Upper lobe of left lung (tissue), 6 donors: ENCODE results near the gene FTO. TPM values are rescaled to one million over a fixed set of nuclear protein-coding genes. Genes with fewer than 3 reads are reported as not detected.

Source experiments
- ATAC-seq, 2 donors: fragments of 200-7000 bp; cut with Tn5 transposase; one replicate each; pipeline ENCODE4 v1.9.1; 2022; ENCODE audit warnings: mild to moderate bottlenecking in 2 of 2, moderate library complexity in 2 of 2; ENCODE audit not compliant: low FRiP score in 2 of 2
- DNase-seq, 2 donors: peaks; one replicate each; pipeline ENCODE4 v3.0.0-alpha.2; 2019 to 2020
- H3K27ac ChIP-seq, 4 donors: fragments of 200-600 bp; sonication (generic); one replicate each; pipeline ENCODE4 v1.5.1; 2016 to 2019
- H3K27me3 ChIP-seq, 4 donors: fragments of 200-600 bp; sonication (generic); one replicate each; pipeline ENCODE4 v1.5.1; 2017 to 2019
- H3K36me3 ChIP-seq, 4 donors: fragments of 200-600 bp; sonication (generic); one replicate each; pipeline ENCODE4 v1.5.1; 2016 to 2019
- H3K4me1 ChIP-seq, 4 donors: fragments of 200-600 bp; sonication (generic); one replicate each; pipeline ENCODE4 v1.5.1; 2018 to 2019
- H3K4me3 ChIP-seq, 4 donors: fragments of 200-600 bp; sonication (generic); one replicate each; pipeline ENCODE4 v1.5.1; 2017 to 2019; ENCODE audit warnings: mild to moderate bottlenecking in 2 of 4, moderate library complexity in 1 of 4
- H3K9me3 ChIP-seq, 4 donors: fragments of 200-600 bp; sonication (generic); one replicate each; pipeline ENCODE4 v1.5.1; 2018 to 2019
- EP300 ChIP-seq, 4 donors: sonication (generic); formaldehyde crosslinking; IDR thresholded peaks; one replicate each; pipeline ENCODE4 v1.5.1; 2017; ENCODE audit warnings: antibody characterized with exemption in 4 of 4, control low read depth in 2 of 4
- POLR2A ChIP-seq, 4 donors: fragments of 450-650 bp; IDR thresholded peaks; one replicate each; pipeline ENCODE4 v1.5.1; 2016 to 2017; ENCODE audit warnings: antibody characterized with exemption in 4 of 4, mild to moderate bottlenecking in 2 of 4
- POLR2AphosphoS5 ChIP-seq, 2 donors: sonication (generic); formaldehyde crosslinking; IDR thresholded peaks; one replicate each; pipeline ENCODE4 v1.5.1; 2017; ENCODE audit warnings: antibody characterized with exemption in 2 of 2
- WGBS, 2 donors: methylation state at CpG; one replicate each; pipeline ENCODE4 v1.1.5; 2017 to 2018; 5-methylcytosine and 5-hydroxymethylcytosine counted together
- total RNA-seq, 6 donors: library from RNA; depleted of rRNA in 4 of 6; stranded (reverse); fragments of >200 nt in 4 of 6; gene quantifications; one replicate each; pipeline versions ENCODE4 v1.1.0 to v1.2.1, GENCODE V29; 2016 to 2021
- TF ChIP-seq, protein P1 (sequence below), 6 experiments: fragments of 450-650 bp in 4 of 6; fragments of 200-600 bp in 2 of 6; sonication (generic) in 2 of 6; IDR thresholded peaks; one replicate each; pipeline ENCODE4 v1.5.1; 2016 to 2019; ENCODE audit warnings: antibody characterized with exemption in 6 of 6
- donor health status: DM: no; HTN: no; CAD: no; lungs with moderate emphysema.
- donor health status: DM: no; HTN: yes; CAD: no; lungs with severe emphysema.

FTO gene
- total RNA-seq, 6 donors from 2014 or later: 62.9 to 114 (median 75.4) TPM

DNA sequence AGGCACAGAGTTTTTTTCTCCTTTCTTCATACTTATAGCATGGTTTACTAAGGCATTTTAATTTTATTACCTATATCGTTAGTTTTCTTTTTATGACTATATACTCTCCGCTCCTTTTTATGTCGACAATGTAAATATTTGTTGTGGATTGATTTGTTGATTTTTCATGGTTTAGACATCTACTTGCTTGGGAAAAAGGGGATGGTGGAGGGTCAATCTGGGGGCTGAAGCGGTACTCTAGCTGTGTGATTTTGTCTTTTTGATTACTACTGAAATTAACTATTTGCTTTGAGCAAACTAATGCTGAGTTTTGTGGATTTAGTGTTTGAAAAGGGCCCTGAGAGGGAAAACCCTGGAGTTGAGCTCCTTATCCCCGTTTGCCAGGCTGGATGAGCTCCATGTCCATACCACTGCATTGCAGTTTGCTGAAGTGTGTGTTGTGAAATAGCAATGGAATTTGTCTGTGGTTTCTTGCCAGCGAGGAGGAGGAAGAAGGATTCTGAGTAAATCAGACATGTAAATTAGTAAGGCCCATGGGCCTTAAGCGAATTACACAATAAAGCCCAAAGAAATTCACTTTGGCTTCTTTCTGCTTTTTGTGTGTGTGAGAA, 72.0 kb downstream of the FTO start:
- ATAC-seq (peak; percentile 68 to 91), DNase-seq (peak in 1 of 2 donors; percentile 73)
- H3K9me3 ChIP-seq: no peaks in the 10 kb centered on the region
- H3K27ac ChIP-seq: peak overlapping the region in 3 of 4 donors; percentile 8 to 67 (median 54)
- 34 to 58% methylated on average over 7 of the region's 7 CpGs for WGBS, 2 donors
- H3K4me3 ChIP-seq: no peak overlapping the region
- H3K27me3 ChIP-seq: no peaks in the 10 kb centered on the region
- TF ChIP-seq, protein P1, sequence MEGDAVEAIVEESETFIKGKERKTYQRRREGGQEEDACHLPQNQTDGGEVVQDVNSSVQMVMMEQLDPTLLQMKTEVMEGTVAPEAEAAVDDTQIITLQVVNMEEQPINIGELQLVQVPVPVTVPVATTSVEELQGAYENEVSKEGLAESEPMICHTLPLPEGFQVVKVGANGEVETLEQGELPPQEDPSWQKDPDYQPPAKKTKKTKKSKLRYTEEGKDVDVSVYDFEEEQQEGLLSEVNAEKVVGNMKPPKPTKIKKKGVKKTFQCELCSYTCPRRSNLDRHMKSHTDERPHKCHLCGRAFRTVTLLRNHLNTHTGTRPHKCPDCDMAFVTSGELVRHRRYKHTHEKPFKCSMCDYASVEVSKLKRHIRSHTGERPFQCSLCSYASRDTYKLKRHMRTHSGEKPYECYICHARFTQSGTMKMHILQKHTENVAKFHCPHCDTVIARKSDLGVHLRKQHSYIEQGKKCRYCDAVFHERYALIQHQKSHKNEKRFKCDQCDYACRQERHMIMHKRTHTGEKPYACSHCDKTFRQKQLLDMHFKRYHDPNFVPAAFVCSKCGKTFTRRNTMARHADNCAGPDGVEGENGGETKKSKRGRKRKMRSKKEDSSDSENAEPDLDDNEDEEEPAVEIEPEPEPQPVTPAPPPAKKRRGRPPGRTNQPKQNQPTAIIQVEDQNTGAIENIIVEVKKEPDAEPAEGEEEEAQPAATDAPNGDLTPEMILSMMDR (IDR thresholded peaks at IDR 0.05): no peak
- peak in 2 of 4 donors; percentile 40 to 68 for TF ChIP-seq EP300 (IDR thresholded peaks at IDR 0.05)
- peak; percentile 24 to 59 for TF ChIP-seq POLR2AphosphoS5 (IDR thresholded peaks at IDR 0.05)
- H3K36me3 ChIP-seq: no peaks in the 10 kb centered on the region
- H3K4me1 ChIP-seq: peaks cover 54 to 79% (median 73%) of the 10 kb centered on the region in 4 donors

DNA sequence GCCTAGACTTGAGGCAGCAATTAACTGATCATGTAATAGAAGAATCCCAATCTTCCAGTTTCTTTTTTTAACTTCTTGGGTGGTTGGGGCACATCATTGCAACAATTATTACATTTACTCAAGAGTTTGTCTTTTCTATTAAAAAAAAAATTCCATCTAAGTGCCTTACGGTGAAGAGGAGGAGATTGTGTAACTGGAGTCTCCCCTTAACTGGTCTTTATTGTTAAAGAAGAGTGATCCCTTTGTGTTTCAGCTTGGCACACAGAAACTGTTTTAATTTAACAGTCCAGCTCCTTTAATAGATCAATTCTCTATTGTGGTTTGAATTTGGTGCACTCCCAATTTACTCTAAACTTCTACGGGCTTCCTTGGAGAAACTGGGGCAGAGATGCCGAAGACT, 75.2 kb downstream of the FTO start:
- no peak for DNase-seq

DNA sequence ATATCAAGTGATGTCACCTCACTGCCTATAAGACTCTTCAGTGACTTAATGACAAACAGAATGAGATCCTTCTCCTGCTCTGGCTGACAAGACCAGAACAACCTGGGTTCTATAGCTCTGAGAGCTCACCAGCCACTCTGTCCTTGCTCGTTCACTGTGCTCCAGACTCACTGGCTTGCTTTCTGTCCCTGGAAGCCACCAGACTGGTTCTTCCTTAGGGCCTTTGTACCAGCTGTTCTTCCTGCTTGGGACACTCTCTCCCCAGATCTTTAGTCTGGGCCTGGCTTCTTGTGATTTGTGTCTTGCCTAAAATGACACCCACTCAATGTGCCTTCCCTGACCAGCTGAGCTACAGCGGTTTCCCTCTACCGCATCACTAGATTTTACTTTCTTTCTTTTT, 76.1 kb downstream of the FTO start:
- Histone ChIP-seq H3K4me3 (no peak overlapping the region), H3K9me3 (no peaks in the 10 kb centered on the region), H3K36me3 (no peaks in the 10 kb centered on the region), H3K27me3 (no peaks in the 10 kb centered on the region), H3K27ac (peak overlapping the region in 2 of 4 donors; percentile 26 to 29), H3K4me1 (peaks cover 41 to 58% (median 46%) of the 10 kb centered on the region in 4 donors)
- ATAC-seq: no peak
- TF ChIP-seq EP300 (IDR thresholded peaks at IDR 0.05) (no peak), POLR2A (IDR thresholded peaks at IDR 0.05) (no peak), POLR2AphosphoS5 (IDR thresholded peaks at IDR 0.05) (peak in 1 of 2 donors; percentile 9)
- TF ChIP-seq, protein P1 (IDR thresholded peaks at IDR 0.05): no peak
- peak in 1 of 2 donors; percentile 50 for DNase-seq
- 80 to 83% methylated on average over 3 of the region's 3 CpGs for WGBS, 2 donors

More for the DNA sequence above, 75.2 kb downstream of the FTO start:
- WGBS, 2 donors: 77 to 78% methylated on average over 3 of the region's 3 CpGs
- ATAC-seq: no peak
- TF ChIP-seq POLR2AphosphoS5 (IDR thresholded peaks at IDR 0.05) (no peak), POLR2A (IDR thresholded peaks at IDR 0.05) (no peak), EP300 (IDR thresholded peaks at IDR 0.05) (no peak)
- TF ChIP-seq, protein P1 (IDR thresholded peaks at IDR 0.05): no peak
- H3K27ac ChIP-seq: peak overlapping the region in 1 of 4 donors; percentile 26
- H3K9me3 ChIP-seq: no peaks in the 10 kb centered on the region
- no peak overlapping the region for H3K4me3 ChIP-seq
- peaks cover 49 to 63% (median 54%) of the 10 kb centered on the region in 4 donors for H3K4me1 ChIP-seq
- H3K27me3 ChIP-seq: no peaks in the 10 kb centered on the region
- no peaks in the 10 kb centered on the region for H3K36me3 ChIP-seq

DNA sequence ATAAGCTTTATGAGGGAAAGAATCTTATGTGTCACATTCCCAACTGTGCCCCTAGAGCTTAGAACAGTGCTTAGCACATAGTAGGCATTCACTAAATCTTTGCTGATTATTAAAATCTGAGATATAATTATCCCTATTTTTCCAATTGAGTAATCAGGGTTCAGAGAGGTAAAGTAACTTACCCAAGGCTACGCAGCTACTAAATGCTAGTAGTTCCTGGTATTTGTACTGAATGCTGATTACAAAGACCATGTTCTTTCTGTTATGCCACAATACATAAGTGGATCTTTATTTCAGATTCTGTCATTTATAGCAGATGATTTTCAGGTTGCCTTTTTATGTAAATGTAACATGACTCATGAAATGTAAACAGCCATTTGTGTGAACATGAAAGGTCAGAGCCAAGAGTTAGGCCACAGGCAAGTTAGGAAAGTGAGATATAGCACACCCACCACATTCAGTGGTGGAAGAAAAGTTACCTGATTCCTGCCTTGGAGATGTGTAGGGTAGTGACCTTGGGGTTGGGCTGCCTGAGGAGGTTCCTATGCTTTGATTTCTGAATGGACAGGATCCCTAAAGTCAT, 77.2 kb downstream of the FTO start:
- no peak overlapping the region for H3K27ac ChIP-seq
- ATAC-seq (no peak), DNase-seq (no peak)
- WGBS, 2 donors: 87% methylated on average over 1 of the region's 1 CpG
- no peaks in the 10 kb centered on the region for H3K27me3 ChIP-seq
- TF ChIP-seq, protein P1 (IDR thresholded peaks at IDR 0.05): no peak
- TF ChIP-seq POLR2AphosphoS5 (IDR thresholded peaks at IDR 0.05) (no peak), POLR2A (IDR thresholded peaks at IDR 0.05) (no peak), EP300 (IDR thresholded peaks at IDR 0.05) (no peak)
- peaks cover 32 to 48% (median 37%) of the 10 kb centered on the region in 4 donors for H3K4me1 ChIP-seq
- no peak overlapping the region for H3K4me3 ChIP-seq
- no peaks in the 10 kb centered on the region for H3K9me3 ChIP-seq
- no peaks in the 10 kb centered on the region for H3K36me3 ChIP-seq
